GM12865 (cell line): ENCODE results near the gene TMEM130.

Source experiments
- DNase-seq: peaks from one replicate; pipeline ENCODE4 v3.0.0; 2010; ENCODE audit warnings: low read depth
- H3K4me3 ChIP-seq: 2 replicates; pipeline ENCODE4 v1.5.1; 2011; ENCODE audit warnings: mild to moderate bottlenecking, low read depth, low read length, control low read depth
- TF ChIP-seq, protein P1 (sequence below): IDR thresholded peaks from 2 replicates; pipeline ENCODE4 v1.5.1; 2011; ENCODE audit warnings: low read length, control low read depth, low read depth, inconsistent platforms; ENCODE audit not compliant: insufficient read depth; ENCODE audit errors: missing control alignments

TMEM130 gene

DNA sequence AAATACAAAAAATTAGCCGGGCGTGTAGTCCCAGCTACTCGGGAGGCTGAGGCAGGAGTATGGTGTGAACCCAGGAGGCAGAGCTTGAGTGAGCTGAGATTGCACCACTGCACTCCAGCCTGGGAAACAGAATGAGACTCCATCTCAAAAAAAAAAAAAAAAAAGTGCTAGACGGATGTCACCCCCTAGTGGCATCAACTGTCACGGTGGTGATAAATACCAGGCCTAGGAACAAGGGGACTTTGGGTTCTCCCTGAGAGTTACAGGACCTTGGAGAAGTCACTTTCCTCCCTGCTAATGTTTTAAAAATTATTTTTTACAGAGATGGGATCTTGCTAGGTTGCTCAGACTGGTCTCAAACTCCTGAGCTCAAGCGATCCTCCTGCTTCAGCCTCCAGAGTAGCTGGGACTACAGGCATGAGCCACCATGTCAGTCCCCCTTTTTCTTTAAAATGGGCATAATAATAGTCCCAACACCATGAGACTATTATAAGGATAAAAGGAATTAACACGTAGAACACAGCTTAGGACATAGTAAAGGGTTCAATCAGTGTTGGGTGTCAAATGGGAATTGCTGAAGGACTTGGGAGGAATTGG, 2.6 kb upstream of the TMEM130 start:
- H3K4me3 ChIP-seq = no peak overlapping the region
- peak; percentile 59 for DNase-seq
- TF ChIP-seq, protein P1, sequence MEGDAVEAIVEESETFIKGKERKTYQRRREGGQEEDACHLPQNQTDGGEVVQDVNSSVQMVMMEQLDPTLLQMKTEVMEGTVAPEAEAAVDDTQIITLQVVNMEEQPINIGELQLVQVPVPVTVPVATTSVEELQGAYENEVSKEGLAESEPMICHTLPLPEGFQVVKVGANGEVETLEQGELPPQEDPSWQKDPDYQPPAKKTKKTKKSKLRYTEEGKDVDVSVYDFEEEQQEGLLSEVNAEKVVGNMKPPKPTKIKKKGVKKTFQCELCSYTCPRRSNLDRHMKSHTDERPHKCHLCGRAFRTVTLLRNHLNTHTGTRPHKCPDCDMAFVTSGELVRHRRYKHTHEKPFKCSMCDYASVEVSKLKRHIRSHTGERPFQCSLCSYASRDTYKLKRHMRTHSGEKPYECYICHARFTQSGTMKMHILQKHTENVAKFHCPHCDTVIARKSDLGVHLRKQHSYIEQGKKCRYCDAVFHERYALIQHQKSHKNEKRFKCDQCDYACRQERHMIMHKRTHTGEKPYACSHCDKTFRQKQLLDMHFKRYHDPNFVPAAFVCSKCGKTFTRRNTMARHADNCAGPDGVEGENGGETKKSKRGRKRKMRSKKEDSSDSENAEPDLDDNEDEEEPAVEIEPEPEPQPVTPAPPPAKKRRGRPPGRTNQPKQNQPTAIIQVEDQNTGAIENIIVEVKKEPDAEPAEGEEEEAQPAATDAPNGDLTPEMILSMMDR = peak; percentile 43

DNA sequence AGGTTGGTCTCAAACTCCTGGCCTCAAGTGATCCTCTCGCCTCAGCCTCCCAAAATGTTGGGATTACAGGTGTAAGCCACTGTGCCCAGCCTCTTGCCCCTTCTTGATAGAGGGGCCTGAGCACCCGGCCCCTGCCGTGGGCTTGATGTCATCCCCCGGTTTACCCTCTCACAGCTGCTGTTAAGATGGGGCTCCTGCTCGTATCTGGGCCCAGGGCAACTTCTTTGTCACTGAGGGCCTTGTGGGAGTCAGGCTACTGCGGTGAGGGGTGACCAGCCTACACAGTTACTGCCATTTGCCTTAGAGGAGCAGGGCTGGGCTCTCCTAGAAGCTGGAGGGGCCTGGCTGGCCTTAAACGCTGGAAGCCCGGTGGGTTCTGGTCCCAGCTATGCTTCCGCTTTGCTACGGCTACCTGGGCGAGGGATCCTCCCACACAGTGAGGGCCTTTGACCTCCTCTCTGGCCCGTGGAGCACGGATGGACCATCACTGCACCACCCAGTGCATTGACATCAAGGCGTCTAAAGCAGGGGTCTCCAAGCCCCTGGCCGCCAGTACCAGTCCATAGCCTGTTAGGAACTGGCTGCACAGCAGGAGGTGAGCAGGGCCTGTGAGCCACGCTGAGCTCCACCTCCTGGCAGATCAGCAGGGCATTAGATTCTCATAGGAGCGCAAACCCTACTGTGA, 1.1 kb upstream of the TMEM130 start:
- H3K4me3 ChIP-seq = no peak overlapping the region
- TF ChIP-seq, protein P1 = no peak
- DNase-seq = no peak

DNA sequence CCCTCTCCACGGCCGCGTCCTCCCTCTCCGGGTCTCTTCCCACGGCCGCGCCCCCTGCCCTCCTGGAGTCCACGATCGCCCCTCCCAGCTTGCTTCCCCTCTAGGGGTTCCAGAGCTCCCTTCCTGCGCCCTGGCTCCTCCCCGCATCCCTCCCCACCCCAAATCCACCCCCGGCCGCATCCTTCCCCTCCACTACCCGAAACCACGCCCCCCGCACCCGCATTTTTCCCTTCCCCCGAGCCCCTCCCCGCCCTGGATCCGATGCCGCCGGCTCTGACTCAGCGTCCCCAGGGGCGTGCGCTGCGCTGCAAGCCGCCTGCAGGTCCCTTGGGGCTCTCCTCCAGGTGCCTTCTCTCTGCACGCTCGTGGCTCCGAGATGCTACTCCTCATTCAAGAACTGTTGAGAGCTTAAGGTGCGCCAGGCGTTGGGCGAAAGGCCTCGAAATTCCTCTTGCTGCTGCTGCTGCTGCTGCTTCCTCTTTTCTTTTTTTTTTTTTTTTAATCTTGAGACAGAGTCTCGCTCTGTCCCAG, 372 bp upstream of the TMEM130 start:
- peak; percentile 82 for DNase-seq
- TF ChIP-seq, protein P1 = no peak

DNA sequence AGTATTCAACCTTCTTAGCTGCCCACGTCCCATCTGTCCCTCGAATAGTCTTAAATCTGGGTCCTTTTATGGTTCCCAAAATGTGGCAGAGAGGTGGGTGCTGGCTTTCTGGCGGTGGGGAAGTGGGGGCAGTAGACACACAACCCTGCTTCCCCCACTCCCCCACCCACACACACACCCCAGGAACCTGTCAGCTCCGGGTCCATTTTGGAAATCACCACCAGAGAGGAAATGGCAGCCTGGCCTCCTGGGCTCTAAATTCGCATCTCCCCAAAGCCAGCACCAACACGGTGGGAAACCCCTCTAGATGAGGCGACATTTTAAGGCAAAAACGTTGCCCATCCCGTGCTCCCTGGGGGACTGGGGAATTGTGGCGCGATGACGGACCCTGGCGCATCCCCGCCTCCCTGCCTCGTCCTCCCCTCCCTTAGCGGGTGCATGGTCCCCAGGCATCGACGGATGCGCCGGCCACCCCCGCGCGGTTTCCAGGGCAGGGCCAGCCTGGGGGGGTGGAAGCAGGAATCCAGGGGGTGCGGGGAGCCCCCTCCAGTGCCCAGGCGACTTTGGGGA, 702 bp downstream of the TMEM130 start:
- peak overlapping the region; percentile 24; the same call in 1 of the 2 replicates for H3K4me3 ChIP-seq
- TF ChIP-seq, protein P1 = no peak
- DNase-seq = no peak

More for the DNA sequence above, 372 bp upstream of the TMEM130 start:
- peak overlapping the region; percentile 39 for H3K4me3 ChIP-seq

DNA sequence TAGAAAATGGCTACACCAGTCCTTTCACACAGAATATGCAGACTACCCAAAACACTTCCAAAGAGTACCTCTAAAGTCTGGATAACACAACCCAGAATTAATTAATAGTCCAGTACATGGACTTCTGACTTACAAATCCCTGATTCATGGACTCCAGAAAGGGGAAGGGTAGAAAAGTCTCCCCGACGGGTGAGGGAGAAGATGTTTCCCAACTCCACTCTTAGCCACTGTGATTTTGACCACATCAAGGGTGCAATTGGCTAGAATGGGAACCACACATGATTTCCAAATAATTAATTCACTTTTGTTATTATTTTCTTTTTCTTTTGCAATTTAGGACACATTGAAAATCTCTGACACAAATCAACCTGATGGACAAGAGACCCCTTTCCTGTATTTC, 1.4 kb downstream of the TMEM130 start:
- TF ChIP-seq, protein P1 = no peak
- DNase-seq = no peak

DNA sequence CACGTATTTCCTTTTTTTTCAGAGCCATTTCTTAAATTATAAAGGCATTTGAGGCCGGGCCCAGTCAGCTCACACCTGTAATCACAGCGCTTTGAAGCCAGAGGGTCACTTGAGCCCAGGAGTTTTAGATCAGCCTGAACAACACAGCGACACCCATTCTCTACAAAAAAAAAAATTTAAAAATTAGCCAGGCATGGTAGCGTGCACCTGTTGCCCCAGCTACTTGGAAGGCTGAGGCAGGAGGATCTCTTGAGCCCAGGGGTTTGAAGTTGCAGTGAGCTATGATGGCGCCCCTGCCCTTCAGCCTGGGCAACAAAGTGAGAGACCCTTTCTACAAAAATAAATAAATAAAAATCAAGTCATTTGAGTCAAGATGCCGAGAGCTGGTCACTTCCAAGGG, 3.0 kb downstream of the TMEM130 start:
- TF ChIP-seq, protein P1 = no peak
- DNase-seq = no peak

More for the DNA sequence above, 1.4 kb downstream of the TMEM130 start:
- H3K4me3 ChIP-seq = no peak overlapping the region

More for the DNA sequence above, 3.0 kb downstream of the TMEM130 start:
- no peak overlapping the region for H3K4me3 ChIP-seq
